Trophoblast cell (in vitro differentiated cells and primary cell): ENCODE results near the gene ESYT2.

Experiments
- DNase-seq, 2 donors: peaks; one replicate each; pipeline ENCODE4 v3.0.0-alpha.2; 2016
- H2AFZ ChIP-seq: 2 replicates; pipeline ENCODE4 v1.6.1; 2013; ENCODE audit warnings: low read length, moderate library complexity, mild to moderate bottlenecking; ENCODE audit not compliant: insufficient read depth, poor library complexity
- H2AK5ac ChIP-seq: 2 replicates; pipeline ENCODE4 v1.6.1; 2013; ENCODE audit warnings: mild to moderate bottlenecking, low read length
- H2BK120ac ChIP-seq: 2 replicates; pipeline ENCODE4 v1.6.1; 2013; ENCODE audit warnings: low read length, mild to moderate bottlenecking, moderate library complexity; ENCODE audit not compliant: insufficient read depth, poor library complexity
- H2BK12ac ChIP-seq: 2 replicates; pipeline ENCODE4 v1.6.1; 2013; ENCODE audit warnings: mild to moderate bottlenecking, low read length, moderate library complexity
- H2BK5ac ChIP-seq: 2 replicates; pipeline ENCODE4 v1.6.1; 2013; ENCODE audit warnings: low read length, low read depth, moderate library complexity, mild to moderate bottlenecking; ENCODE audit not compliant: poor library complexity
- H3K14ac ChIP-seq: 2 replicates; pipeline ENCODE4 v1.6.1; 2013; ENCODE audit warnings: mild to moderate bottlenecking, low read length
- H3K18ac ChIP-seq: 2 replicates; pipeline ENCODE4 v1.6.1; 2013; ENCODE audit warnings: mild to moderate bottlenecking, low read length
- H3K23ac ChIP-seq: 2 replicates; pipeline ENCODE4 v1.6.1; 2013; ENCODE audit warnings: low read length
- H3K27ac ChIP-seq: 2 replicates; pipeline ENCODE4 v1.5.1; 2013; ENCODE audit warnings: low read depth, mild to moderate bottlenecking, inconsistent platforms, low read length, moderate library complexity
- H3K27me3 ChIP-seq: 2 replicates; pipeline ENCODE4 v1.6.1; 2013; ENCODE audit warnings: inconsistent platforms, mild to moderate bottlenecking, low read length, moderate library complexity; ENCODE audit not compliant: insufficient read depth
- H3K36me3 ChIP-seq, 2 experiments: 1 replicate in 1 of 2; 2 replicates in 1 of 2; pipeline ENCODE4 v1.6.1; 2013; ENCODE audit warnings: low read length in 2 of 2, mild to moderate bottlenecking in 2 of 2, moderate library complexity in 1 of 2; ENCODE audit not compliant: insufficient read depth in 2 of 2, control insufficient read depth in 1 of 2
- H3K4ac ChIP-seq: 2 replicates; pipeline ENCODE4 v1.6.1; 2013; ENCODE audit warnings: low read depth, mild to moderate bottlenecking, low read length, moderate library complexity
- H3K4me1 ChIP-seq, 2 experiments: 1 replicate in 1 of 2; 2 replicates in 1 of 2; pipeline ENCODE4 v1.6.1; 2013; ENCODE audit warnings: low read length in 2 of 2, mild to moderate bottlenecking in 2 of 2, moderate library complexity in 1 of 2; ENCODE audit not compliant: insufficient read depth in 2 of 2, control insufficient read depth in 1 of 2
- H3K4me2 ChIP-seq: 2 replicates; pipeline ENCODE4 v1.6.1; 2013; ENCODE audit warnings: inconsistent platforms, mild to moderate bottlenecking, low read length, moderate library complexity
- H3K4me3 ChIP-seq: 2 replicates; pipeline ENCODE4 v1.5.1; 2013; ENCODE audit warnings: mild to moderate bottlenecking, low read depth, low read length, inconsistent platforms
- H3K79me1 ChIP-seq: one replicate; pipeline ENCODE4 v1.6.1; 2013; ENCODE audit warnings: low read length
- H3K79me2 ChIP-seq: 2 replicates; pipeline ENCODE4 v1.6.1; 2013; ENCODE audit warnings: low read length, mild to moderate bottlenecking; ENCODE audit not compliant: control insufficient read depth, insufficient read depth, poor library complexity
- H3K9ac ChIP-seq: 2 replicates; pipeline ENCODE4 v1.6.1; 2013; ENCODE audit warnings: mild to moderate bottlenecking, low read length
- H3K9me3 ChIP-seq: 2 replicates; pipeline ENCODE4 v1.6.1; 2013; ENCODE audit warnings: low read depth, mild to moderate bottlenecking, control low read depth, inconsistent platforms, low read length; ENCODE audit not compliant: insufficient read depth
- H4K12ac ChIP-seq: 2 replicates; pipeline ENCODE4 v1.6.1; 2013; ENCODE audit warnings: low read depth, mild to moderate bottlenecking, low read length, moderate library complexity
- H4K8ac ChIP-seq: 2 replicates; pipeline ENCODE4 v1.6.1; 2013; ENCODE audit warnings: low read depth, mild to moderate bottlenecking, low read length, moderate library complexity
- H4K91ac ChIP-seq: one replicate; pipeline ENCODE4 v1.6.1; 2013; ENCODE audit warnings: low read depth, mild to moderate bottlenecking, low read length, moderate library complexity
- WGBS: extraction: QIAGEN DNeasy Blood & Tissue Kit; methylation state at CpG from one replicate; pipeline ENCODE4 v1.1.7; 2013; ENCODE audit warnings: missing lambda C conversion rate; ENCODE audit not compliant: insufficient read length, insufficient coverage; ENCODE audit errors: extremely low coverage; 5-methylcytosine and 5-hydroxymethylcytosine counted together

Gene ESYT2

DNA sequence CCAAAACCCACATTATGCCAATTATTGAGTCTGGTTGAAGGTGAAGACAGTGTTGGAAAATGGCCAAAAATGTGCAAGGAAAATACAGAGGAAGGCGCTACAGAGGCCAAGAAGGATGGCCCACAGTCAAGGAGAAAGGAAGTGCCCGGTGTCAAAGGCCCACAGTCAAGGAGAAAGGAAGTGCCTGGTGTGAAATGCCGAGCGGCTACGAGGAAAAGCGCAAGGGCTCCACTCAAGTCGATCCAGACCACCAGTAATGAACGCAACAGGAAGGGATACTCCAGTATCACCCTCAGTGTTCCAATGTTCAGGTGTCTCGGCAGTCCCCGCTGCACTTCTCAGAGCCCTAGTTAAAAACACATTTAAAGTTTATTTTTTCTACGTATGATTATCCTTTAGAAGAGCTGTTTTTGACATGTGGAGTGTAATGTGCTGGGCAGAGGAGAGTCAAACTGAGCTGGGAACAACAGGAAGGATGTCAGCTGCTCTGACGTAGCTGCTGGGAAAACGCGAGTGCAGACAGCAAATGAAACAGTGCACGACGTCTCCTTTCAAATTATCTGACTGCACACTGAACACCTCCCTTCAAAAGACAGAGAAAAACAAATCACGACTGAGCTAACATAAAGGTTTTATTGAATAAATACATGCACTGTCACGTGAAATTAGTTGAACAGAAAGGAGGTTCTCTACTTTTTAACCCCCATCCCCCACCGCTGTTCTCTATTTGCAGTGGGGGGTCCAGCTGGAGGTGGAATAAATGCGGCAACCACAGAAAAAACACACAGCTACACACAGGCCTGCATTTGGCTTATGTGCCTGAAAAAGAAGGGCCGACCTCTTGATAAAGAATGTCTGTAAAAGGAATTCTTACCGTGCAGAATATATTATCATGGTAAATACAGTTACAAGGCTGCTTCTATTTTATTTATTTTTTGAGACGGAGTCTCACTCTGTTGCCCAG, 98.6 kb downstream of the ESYT2 start:
- Histone ChIP-seq H3K36me3 (peaks cover 25 to 33% of the 10 kb centered on the region in 2 experiments), H3K4me2 (no peak overlapping the region), H2AFZ (no peak overlapping the region), H4K91ac (no peak overlapping the region), H3K23ac (no peak overlapping the region), H3K79me2 (no peaks in the 10 kb centered on the region), H2BK5ac (no peak overlapping the region), H3K18ac (no peak overlapping the region), H2BK120ac (no peak overlapping the region), H3K27ac (no peak overlapping the region), H4K8ac (no peak overlapping the region), H3K79me1 (no peaks in the 10 kb centered on the region), H3K27me3 (no peaks in the 10 kb centered on the region), H3K14ac (no peak overlapping the region), H2BK12ac (no peak overlapping the region), H3K9ac (no peak overlapping the region), H3K4me3 (no peak overlapping the region), H4K12ac (no peak overlapping the region), H3K4ac (no peak overlapping the region), H2AK5ac (no peak overlapping the region), H3K4me1 (no peaks in the 10 kb centered on the region), H3K9me3 (peaks cover 3% of the 10 kb centered on the region)
- no CpG with 5 or more reads among the region's 23 CpGs for WGBS
- no peak for DNase-seq

DNA sequence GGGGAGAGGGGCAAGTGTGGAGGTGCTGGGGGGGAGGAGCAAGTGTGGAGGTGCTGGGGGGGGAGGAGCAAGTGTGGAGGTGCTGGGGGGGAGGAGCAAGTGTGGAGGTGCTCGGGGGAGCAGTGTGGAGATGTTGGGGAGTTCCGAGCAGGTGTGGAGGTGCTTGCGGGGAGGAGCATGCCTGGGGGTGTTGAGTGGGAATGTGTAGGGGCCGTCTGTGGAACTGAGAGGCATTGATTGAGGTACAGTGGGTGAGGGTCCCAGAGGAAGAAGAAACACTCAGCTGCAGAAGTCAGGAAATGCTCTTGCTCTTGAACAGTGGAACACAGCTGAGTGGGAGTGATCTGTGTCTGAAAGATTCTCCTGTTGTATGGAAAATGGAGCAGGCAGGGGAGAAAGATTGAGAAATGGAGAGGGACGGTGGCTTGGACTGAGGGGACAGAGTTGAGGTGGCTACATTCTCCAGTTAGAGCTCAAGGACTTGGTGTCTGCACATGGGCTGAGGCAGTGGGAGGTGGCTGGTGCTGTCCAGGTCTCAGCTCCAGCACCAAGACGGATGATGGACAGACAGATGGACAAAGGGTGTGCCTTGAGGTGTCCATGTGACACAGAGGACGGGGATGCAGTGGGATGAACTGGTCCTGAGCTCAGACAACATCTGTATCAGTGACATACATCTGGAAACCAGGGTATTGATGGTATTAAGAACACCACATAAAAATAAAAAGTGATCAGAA, 99.5 kb downstream of the ESYT2 start:
- Histone ChIP-seq H2BK12ac (no peak overlapping the region), H3K79me1 (no peaks in the 10 kb centered on the region), H3K9me3 (peaks cover 3% of the 10 kb centered on the region), H4K12ac (no peak overlapping the region), H3K18ac (no peak overlapping the region), H3K79me2 (no peaks in the 10 kb centered on the region), H2BK5ac (no peak overlapping the region), H4K8ac (no peak overlapping the region), H3K4ac (no peak overlapping the region), H3K14ac (no peak overlapping the region), H3K27ac (no peak overlapping the region), H3K4me2 (no peak overlapping the region), H3K4me1 (no peaks in the 10 kb centered on the region), H3K36me3 (peaks cover 20 to 28% of the 10 kb centered on the region in 2 experiments), H2BK120ac (no peak overlapping the region), H3K4me3 (no peak overlapping the region), H3K23ac (no peak overlapping the region), H4K91ac (no peak overlapping the region), H3K9ac (no peak overlapping the region), H2AFZ (no peak overlapping the region), H3K27me3 (no peaks in the 10 kb centered on the region), H2AK5ac (no peak overlapping the region)
- no peak for DNase-seq
- no CpG with 5 or more reads among the region's 7 CpGs for WGBS

DNA sequence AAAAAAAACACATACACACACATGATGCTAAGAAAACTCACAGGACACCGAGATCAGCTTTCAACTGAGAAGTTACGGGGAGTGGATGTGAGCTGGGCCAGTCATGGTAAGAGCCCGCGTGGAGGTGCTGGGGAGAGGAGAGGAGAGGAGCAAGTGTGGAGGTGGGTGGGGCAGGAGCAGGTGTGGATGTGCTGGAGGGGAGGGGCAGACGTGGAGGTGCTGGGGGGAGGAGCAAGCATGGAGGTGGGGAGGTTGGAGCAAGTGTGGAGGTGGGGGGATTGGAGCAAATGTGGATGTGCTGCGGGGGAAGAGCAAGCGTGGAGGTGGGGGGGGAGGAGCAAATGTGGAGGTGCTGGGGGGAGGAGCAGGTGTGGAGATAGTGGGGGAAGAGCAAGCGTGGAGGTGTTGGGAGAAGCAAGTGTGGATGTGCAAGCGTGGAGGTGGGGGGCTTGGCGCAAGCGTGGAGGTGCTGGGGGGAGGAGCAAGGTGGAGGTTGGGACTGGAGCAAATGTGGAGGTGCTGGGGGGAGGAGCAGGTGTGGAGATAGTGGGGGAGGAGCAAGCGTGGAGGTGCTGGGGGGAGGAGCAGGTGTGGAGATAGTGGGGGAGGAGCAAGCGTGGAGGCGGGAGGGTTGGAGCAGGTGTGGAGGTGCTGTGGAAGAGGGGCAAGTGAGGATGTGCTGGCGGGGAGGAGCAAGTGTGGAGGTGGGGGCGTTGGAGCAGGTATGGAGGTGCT, 100.2 kb downstream of the ESYT2 start:
- Histone ChIP-seq H3K9ac (no peak overlapping the region), H3K18ac (no peak overlapping the region), H4K8ac (no peak overlapping the region), H3K14ac (no peak overlapping the region), H2BK120ac (no peak overlapping the region), H3K27ac (no peak overlapping the region), H3K4ac (no peak overlapping the region), H3K4me3 (no peak overlapping the region), H2AFZ (no peak overlapping the region), H3K79me1 (no peaks in the 10 kb centered on the region), H3K23ac (no peak overlapping the region), H3K4me1 (no peaks in the 10 kb centered on the region), H2BK5ac (no peak overlapping the region), H2AK5ac (no peak overlapping the region), H3K9me3 (peaks cover 2% of the 10 kb centered on the region), H4K12ac (no peak overlapping the region), H4K91ac (no peak overlapping the region), H3K4me2 (no peak overlapping the region), H3K36me3 (peaks cover 14 to 21% of the 10 kb centered on the region in 2 experiments), H2BK12ac (no peak overlapping the region), H3K27me3 (no peaks in the 10 kb centered on the region), H3K79me2 (no peaks in the 10 kb centered on the region)
- no peak for DNase-seq
- no CpG with 5 or more reads among the region's 16 CpGs for WGBS

DNA sequence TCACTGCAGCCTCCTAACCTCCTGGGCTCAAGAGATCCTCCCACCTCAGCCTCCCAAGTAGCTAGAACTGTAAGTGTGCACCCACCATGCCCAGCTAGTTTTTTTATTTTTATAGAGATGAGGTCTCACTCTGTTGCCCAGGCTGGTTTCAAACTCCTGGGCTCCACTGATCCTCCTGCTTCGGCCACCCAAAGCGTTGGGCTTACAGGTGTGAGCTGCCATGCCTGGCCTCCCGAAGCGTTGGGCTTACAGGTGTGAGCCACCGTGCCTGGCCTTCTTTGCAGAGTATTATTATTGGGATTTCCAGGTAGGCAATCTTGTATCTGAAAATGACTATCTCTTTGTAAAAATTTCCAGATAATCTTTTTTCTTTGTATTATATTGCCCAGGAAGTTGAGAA, 101.6 kb downstream of the ESYT2 start:
- no peak overlapping the region for H3K27ac ChIP-seq
- no peak overlapping the region for H4K12ac ChIP-seq
- H3K9me3 ChIP-seq = peaks cover 1% of the 10 kb centered on the region
- WGBS = no CpG with 5 or more reads among the region's 5 CpGs
- no peaks in the 10 kb centered on the region for H3K79me1 ChIP-seq
- H2AK5ac ChIP-seq = no peak overlapping the region
- no peaks in the 10 kb centered on the region for H3K79me2 ChIP-seq
- no peak for DNase-seq
- no peak overlapping the region for H3K14ac ChIP-seq
- no peak overlapping the region for H3K9ac ChIP-seq
- peaks cover 8 to 15% of the 10 kb centered on the region in 2 experiments for H3K36me3 ChIP-seq
- H3K23ac ChIP-seq = no peak overlapping the region
- H3K4ac ChIP-seq = no peak overlapping the region
- no peak overlapping the region for H3K18ac ChIP-seq
- no peak overlapping the region for H3K4me2 ChIP-seq
- no peak overlapping the region for H2BK12ac ChIP-seq
- H2BK120ac ChIP-seq = no peak overlapping the region
- H2AFZ ChIP-seq = no peak overlapping the region
- no peaks in the 10 kb centered on the region for H3K4me1 ChIP-seq
- H4K8ac ChIP-seq = no peak overlapping the region
- H3K4me3 ChIP-seq = peak overlapping the region; percentile 37
- H2BK5ac ChIP-seq = no peak overlapping the region
- H3K27me3 ChIP-seq = no peaks in the 10 kb centered on the region
- H4K91ac ChIP-seq = no peak overlapping the region
